ENCODE results near the gene NTM. TPM values are rescaled to one million over a fixed set of nuclear protein-coding genes. Genes with fewer than 3 reads are reported as not detected.

The NTM gene
- total RNA-seq, 1 experiment from 2014 or later = not detected

DNA sequence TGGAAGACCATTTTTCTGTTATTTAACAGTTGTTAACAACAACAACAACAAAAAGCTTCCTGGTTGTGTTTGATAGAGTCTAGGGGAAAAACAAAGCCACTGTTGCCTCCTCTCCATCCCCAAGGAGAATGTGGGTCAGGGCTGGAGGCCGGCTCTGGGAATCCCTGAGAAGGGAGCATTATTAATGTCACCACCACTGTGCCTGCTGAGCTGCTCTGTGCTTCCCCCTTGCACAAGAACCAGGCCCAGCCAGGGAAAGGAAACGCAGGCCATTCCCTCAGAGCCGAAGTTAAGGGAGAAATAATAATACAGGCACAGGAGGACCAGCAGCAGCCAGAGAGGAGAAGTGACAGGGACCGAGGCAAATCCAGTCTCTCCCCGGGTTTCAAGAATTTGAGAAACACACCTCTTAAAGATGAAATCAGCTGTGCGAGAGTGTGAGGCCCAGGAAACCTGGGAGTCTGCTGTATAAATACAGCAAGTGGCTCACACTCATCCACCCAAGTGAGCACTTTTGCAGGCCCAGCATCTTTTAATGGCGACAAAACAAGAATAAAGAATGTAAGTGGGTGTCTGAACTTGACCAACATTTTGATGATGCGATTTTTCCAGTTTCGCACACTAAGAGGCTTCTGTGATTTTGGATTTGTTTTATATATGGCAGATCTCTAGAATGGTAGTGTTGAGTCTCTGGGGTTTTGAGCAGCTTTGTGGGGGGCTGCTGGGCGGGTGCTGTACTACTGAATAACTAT lies 539.2 kb downstream of the NTM start:
- TF ChIP-seq, protein P1, sequence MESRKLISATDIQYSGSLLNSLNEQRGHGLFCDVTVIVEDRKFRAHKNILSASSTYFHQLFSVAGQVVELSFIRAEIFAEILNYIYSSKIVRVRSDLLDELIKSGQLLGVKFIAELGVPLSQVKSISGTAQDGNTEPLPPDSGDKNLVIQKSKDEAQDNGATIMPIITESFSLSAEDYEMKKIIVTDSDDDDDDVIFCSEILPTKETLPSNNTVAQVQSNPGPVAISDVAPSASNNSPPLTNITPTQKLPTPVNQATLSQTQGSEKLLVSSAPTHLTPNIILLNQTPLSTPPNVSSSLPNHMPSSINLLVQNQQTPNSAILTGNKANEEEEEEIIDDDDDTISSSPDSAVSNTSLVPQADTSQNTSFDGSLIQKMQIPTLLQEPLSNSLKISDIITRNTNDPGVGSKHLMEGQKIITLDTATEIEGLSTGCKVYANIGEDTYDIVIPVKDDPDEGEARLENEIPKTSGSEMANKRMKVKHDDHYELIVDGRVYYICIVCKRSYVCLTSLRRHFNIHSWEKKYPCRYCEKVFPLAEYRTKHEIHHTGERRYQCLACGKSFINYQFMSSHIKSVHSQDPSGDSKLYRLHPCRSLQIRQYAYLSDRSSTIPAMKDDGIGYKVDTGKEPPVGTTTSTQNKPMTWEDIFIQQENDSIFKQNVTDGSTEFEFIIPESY (IDR thresholded peaks at IDR 0.05; ENCODE audit: extremely low read depth, insufficient replicate concordance, low read length) = no peak
- TF ChIP-seq SRF (IDR thresholded peaks at IDR 0.05; ENCODE audit: low read depth) = no peak
- TF ChIP-seq POLR2A (IDR thresholded peaks at IDR 0.05; ENCODE audit: borderline replicate concordance, extremely low read depth, insufficient read depth, insufficient read length) = no peak
- TF ChIP-seq EZH2 (IDR thresholded peaks at IDR 0.05) = no peak
- TF ChIP-seq TCF7L2 (IDR thresholded peaks at IDR 0.05; ENCODE audit: borderline replicate concordance, extremely low read depth, insufficient read depth, insufficient read length) = no peak
- no peak for TF ChIP-seq YY1 (IDR thresholded peaks at IDR 0.05; ENCODE audit: extremely low read depth, insufficient replicate concordance, low read depth, low read length)
- TF ChIP-seq, protein P2, sequence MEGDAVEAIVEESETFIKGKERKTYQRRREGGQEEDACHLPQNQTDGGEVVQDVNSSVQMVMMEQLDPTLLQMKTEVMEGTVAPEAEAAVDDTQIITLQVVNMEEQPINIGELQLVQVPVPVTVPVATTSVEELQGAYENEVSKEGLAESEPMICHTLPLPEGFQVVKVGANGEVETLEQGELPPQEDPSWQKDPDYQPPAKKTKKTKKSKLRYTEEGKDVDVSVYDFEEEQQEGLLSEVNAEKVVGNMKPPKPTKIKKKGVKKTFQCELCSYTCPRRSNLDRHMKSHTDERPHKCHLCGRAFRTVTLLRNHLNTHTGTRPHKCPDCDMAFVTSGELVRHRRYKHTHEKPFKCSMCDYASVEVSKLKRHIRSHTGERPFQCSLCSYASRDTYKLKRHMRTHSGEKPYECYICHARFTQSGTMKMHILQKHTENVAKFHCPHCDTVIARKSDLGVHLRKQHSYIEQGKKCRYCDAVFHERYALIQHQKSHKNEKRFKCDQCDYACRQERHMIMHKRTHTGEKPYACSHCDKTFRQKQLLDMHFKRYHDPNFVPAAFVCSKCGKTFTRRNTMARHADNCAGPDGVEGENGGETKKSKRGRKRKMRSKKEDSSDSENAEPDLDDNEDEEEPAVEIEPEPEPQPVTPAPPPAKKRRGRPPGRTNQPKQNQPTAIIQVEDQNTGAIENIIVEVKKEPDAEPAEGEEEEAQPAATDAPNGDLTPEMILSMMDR (IDR thresholded peaks at IDR 0.05 in 2 of 3, conservative IDR thresholded peaks at IDR 0.05 in 1 of 3; ENCODE audit: borderline replicate concordance in 1 of 3, insufficient read depth in 1 of 3, low read depth in 2 of 3, low read length in 2 of 3) = no peak
- TF ChIP-seq JUND (IDR thresholded peaks at IDR 0.05) = no peak
- TF ChIP-seq, protein P3, sequence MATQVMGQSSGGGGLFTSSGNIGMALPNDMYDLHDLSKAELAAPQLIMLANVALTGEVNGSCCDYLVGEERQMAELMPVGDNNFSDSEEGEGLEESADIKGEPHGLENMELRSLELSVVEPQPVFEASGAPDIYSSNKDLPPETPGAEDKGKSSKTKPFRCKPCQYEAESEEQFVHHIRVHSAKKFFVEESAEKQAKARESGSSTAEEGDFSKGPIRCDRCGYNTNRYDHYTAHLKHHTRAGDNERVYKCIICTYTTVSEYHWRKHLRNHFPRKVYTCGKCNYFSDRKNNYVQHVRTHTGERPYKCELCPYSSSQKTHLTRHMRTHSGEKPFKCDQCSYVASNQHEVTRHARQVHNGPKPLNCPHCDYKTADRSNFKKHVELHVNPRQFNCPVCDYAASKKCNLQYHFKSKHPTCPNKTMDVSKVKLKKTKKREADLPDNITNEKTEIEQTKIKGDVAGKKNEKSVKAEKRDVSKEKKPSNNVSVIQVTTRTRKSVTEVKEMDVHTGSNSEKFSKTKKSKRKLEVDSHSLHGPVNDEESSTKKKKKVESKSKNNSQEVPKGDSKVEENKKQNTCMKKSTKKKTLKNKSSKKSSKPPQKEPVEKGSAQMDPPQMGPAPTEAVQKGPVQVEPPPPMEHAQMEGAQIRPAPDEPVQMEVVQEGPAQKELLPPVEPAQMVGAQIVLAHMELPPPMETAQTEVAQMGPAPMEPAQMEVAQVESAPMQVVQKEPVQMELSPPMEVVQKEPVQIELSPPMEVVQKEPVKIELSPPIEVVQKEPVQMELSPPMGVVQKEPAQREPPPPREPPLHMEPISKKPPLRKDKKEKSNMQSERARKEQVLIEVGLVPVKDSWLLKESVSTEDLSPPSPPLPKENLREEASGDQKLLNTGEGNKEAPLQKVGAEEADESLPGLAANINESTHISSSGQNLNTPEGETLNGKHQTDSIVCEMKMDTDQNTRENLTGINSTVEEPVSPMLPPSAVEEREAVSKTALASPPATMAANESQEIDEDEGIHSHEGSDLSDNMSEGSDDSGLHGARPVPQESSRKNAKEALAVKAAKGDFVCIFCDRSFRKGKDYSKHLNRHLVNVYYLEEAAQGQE (IDR thresholded peaks at IDR 0.05; ENCODE audit: low read depth) = no peak
- ChIA-PET POLR2A (no interaction called here), RAD21 (ENCODE audit: low non-redundant PET in 1 of 2, low total read pairs in 2 of 2, uncharacterized antibody in 2 of 2, unreplicated experiment in 2 of 2) (no interaction called here), CTCF (no interaction called here)
- H3K4me3 ChIP-seq (replicated peaks in 1 of 2; ENCODE audit: low read depth in 1 of 2, low read length in 2 of 2) = no peak overlapping the region
- H4K20me1 ChIP-seq (ENCODE audit: insufficient read depth) = no peaks in the 10 kb centered on the region
- no TSS peak for BruUV-seq (replicated peaks)
- no peaks in the 10 kb centered on the region for H3K9me2 ChIP-seq (ENCODE audit: insufficient read depth)
- DNase-seq (ENCODE audit: low read depth, low spot score) (no peak), ATAC-seq (no peak)
- no peak overlapping the region for H2AFZ ChIP-seq (ENCODE audit: low read depth, low read length, poor library complexity, severe bottlenecking)
- H3K9ac ChIP-seq (ENCODE audit: low read length) = no peak overlapping the region
- H3K36me3 ChIP-seq (ENCODE audit: control insufficient read depth in 1 of 2, insufficient read depth in 2 of 2, low read length in 2 of 2) = no peaks in the 10 kb centered on the region
- H3K9me3 ChIP-seq (ENCODE audit: control insufficient read depth in 1 of 2, insufficient read depth in 1 of 2, low read depth in 1 of 2, low read length in 2 of 2) = peaks cover 0 to 8% of the 10 kb centered on the region in 2 experiments; a peak in 2 of 4 replicates
- H3K4me1 ChIP-seq (ENCODE audit: control insufficient read depth in 1 of 2, insufficient read depth in 2 of 2, low read length in 2 of 2) = no peaks in the 10 kb centered on the region
- intact Hi-C loops (cut with micrococcal nuclease) = no loop called here
- H3K27ac ChIP-seq (ENCODE audit: low read depth, low read length) = no peak overlapping the region
- no peaks in the 10 kb centered on the region for H3K27me3 ChIP-seq (ENCODE audit: insufficient read depth, low read length)
- no peaks in the 10 kb centered on the region for H3K79me2 ChIP-seq (ENCODE audit: insufficient read depth, low read length)
- H3K4me2 ChIP-seq (ENCODE audit: low read length) = no peak overlapping the region

Measured in HCT116 (cell line).